WI38 (cell line): ENCODE measurements around the gene SLIRP.

Source experiments
- H3K4me3 ChIP-seq: 2 replicates; pipeline ENCODE4 v1.5.1; 2011; ENCODE audit warnings: low read depth, mild to moderate bottlenecking, control low read depth, low read length
- CTCF ChIP-seq: IDR thresholded peaks from 2 replicates; pipeline ENCODE4 v1.5.1; 2012; ENCODE audit warnings: low read depth, mild to moderate bottlenecking, control low read depth, low read length

The SLIRP gene

GRCh38 chr14:77714926-77715325, 7.0 kb downstream of the SLIRP start:
- no peak overlapping the region for H3K4me3 ChIP-seq
- no peak for TF ChIP-seq CTCF

GRCh38 chr14:77717608-77718305, 9.9 kb downstream of the SLIRP start:
- no peak for TF ChIP-seq CTCF
- H3K4me3 ChIP-seq = no peak overlapping the region

- no peak overlapping the region for H3K4me3 ChIP-seq
Measured at GRCh38 chr14:77721437-77721836, 13.5 kb downstream of the SLIRP start.

GRCh38 chr14:77722301-77722700, 14.4 kb downstream of the SLIRP start:
- TF ChIP-seq CTCF = no peak
- H3K4me3 ChIP-seq = no peak overlapping the region

More at GRCh38 chr14:77721437-77721836, 13.5 kb downstream of the SLIRP start:
- TF ChIP-seq CTCF = no peak

GRCh38 chr14:77730976-77731497, 23.1 kb downstream of the SLIRP start:
- no peak overlapping the region for H3K4me3 ChIP-seq
- no peak for TF ChIP-seq CTCF

GRCh38 chr14:77738559-77739250, 30.8 kb downstream of the SLIRP start:
- H3K4me3 ChIP-seq = no peak overlapping the region
- no peak for TF ChIP-seq CTCF

- no peak for TF ChIP-seq CTCF
- H3K4me3 ChIP-seq = no peak overlapping the region
Measured at GRCh38 chr14:77741438-77741837, 33.5 kb downstream of the SLIRP start.
